ENCODE data around the gene OBP2B.

DNA sequence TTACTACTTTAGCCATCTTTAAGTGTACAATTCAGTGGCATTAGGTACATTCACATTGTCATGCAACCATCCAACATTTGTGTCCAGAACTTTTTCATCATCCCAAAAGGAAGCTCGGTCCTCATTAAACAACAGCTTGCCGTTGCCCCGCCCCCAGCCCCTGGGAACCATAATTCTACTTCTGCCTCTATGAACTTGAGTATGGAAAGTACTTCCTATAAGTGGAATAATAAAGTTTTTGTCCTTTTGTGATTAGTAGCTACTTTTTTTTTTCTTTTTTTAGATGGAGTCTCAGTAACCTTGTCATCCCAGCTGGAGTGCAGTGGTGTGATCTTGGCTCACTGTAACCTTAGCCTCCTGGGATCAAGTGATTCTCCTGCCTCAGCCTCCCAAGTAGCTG lies 50.4 kb downstream of the OBP2B start:
- TF ChIP-seq POLR2A (IDR thresholded peaks at IDR 0.05): no peak
- TF ChIP-seq, protein P1, sequence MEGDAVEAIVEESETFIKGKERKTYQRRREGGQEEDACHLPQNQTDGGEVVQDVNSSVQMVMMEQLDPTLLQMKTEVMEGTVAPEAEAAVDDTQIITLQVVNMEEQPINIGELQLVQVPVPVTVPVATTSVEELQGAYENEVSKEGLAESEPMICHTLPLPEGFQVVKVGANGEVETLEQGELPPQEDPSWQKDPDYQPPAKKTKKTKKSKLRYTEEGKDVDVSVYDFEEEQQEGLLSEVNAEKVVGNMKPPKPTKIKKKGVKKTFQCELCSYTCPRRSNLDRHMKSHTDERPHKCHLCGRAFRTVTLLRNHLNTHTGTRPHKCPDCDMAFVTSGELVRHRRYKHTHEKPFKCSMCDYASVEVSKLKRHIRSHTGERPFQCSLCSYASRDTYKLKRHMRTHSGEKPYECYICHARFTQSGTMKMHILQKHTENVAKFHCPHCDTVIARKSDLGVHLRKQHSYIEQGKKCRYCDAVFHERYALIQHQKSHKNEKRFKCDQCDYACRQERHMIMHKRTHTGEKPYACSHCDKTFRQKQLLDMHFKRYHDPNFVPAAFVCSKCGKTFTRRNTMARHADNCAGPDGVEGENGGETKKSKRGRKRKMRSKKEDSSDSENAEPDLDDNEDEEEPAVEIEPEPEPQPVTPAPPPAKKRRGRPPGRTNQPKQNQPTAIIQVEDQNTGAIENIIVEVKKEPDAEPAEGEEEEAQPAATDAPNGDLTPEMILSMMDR (IDR thresholded peaks at IDR 0.05): no peak

Measured in body of pancreas (tissue), 4 donors.